ENCODE measurements around the gene PIK3CA. TPM values are rescaled to one million over a fixed set of nuclear protein-coding genes. Genes with fewer than 3 reads are reported as not detected.

PIK3CA gene
- total RNA-seq, 2 experiments from 2014 or later, result 14.1 to 20.8 TPM

DNA sequence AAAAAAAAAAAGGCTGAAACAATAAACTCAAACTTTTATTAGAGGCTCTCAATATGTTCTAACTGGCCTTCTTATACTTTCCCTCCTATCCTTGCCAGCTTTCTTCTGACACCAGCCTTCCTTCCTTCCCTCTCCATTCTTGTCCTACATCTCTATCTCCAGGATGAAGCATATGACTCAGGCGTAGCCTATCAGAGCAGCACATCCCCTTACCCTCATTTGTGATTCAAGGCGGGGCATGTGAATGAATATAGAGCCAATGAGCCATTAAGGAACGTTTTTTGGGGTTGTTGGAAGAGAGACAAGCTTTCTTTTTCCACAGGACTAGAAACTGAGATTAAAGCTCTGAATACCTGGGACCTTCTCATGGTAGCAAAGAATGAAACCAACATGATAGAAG lies 127.8 kb downstream of the PIK3CA start:
- CTCF ChIA-PET, result no interaction called here
- TF ChIP-seq CTCF (IDR thresholded peaks at IDR 0.05), result no peak

GRCh38 chr3:179276743-179277142 lies 128.6 kb downstream of the PIK3CA start:
- no peak for TF ChIP-seq CTCF (IDR thresholded peaks at IDR 0.05)
- Mint-ChIP-seq H3K4me1 (ENCODE audit: low read depth) (no peaks in the 10 kb centered on the region), H3K27me3 (peaks cover 13% of the 10 kb centered on the region), H3K9me3 (no peaks in the 10 kb centered on the region), H3K27ac (no peak overlapping the region), H3K36me3 (ENCODE audit: low read depth) (no peaks in the 10 kb centered on the region), H3K4me3 (no peak overlapping the region)
- ATAC-seq, result no peak
- intact Hi-C loops (cut with micrococcal nuclease), result no loop called here
- CTCF ChIA-PET, result no interaction called here
- POLR2A ChIA-PET, result no interaction called here
- no peak for DNase-seq

More for the DNA sequence above, 127.8 kb downstream of the PIK3CA start:
- intact Hi-C loops (cut with micrococcal nuclease), result no loop called here
- no peaks in the 10 kb centered on the region for H3K4me1 Mint-ChIP-seq (ENCODE audit: low read depth)
- no peak for DNase-seq
- no peaks in the 10 kb centered on the region for H3K9me3 Mint-ChIP-seq
- H3K36me3 Mint-ChIP-seq (ENCODE audit: low read depth), result no peaks in the 10 kb centered on the region
- H3K27ac Mint-ChIP-seq, result no peak overlapping the region
- ATAC-seq, result no peak
- no peak overlapping the region for H3K4me3 Mint-ChIP-seq
- H3K27me3 Mint-ChIP-seq, result peaks cover 13% of the 10 kb centered on the region
- POLR2A ChIA-PET, result interaction anchor here (1.0 kb wide), 1 partner anchor 49 kb away, joined by 3 read pairs; no protein-coding TSS in a partner anchor

- intact Hi-C loops (cut with micrococcal nuclease), result no loop called here
- CTCF ChIA-PET, result no interaction called here
Observed at GRCh38 chr3:179278151-179278550, 130.0 kb downstream of the PIK3CA start.

GRCh38 chr3:179278932-179279693 lies 131.0 kb downstream of the PIK3CA start:
- no peak overlapping the region for H3K27ac Mint-ChIP-seq
- H3K27me3 Mint-ChIP-seq, result peaks cover 12% of the 10 kb centered on the region
- H3K36me3 Mint-ChIP-seq (ENCODE audit: low read depth), result no peaks in the 10 kb centered on the region
- intact Hi-C loops (cut with micrococcal nuclease), result no loop called here
- no peak overlapping the region for H3K4me3 Mint-ChIP-seq
- TF ChIP-seq CTCF (IDR thresholded peaks at IDR 0.05), result no peak
- POLR2A ChIA-PET, result no interaction called here
- no peak for DNase-seq
- no peaks in the 10 kb centered on the region for H3K9me3 Mint-ChIP-seq
- CTCF ChIA-PET, result no interaction called here
- H3K4me1 Mint-ChIP-seq (ENCODE audit: low read depth), result no peaks in the 10 kb centered on the region
- no peak for ATAC-seq

More at GRCh38 chr3:179278151-179278550, 130.0 kb downstream of the PIK3CA start:
- H3K4me3 Mint-ChIP-seq, result no peak overlapping the region
- H3K4me1 Mint-ChIP-seq (ENCODE audit: low read depth), result no peaks in the 10 kb centered on the region
- no peaks in the 10 kb centered on the region for H3K9me3 Mint-ChIP-seq
- no peaks in the 10 kb centered on the region for H3K36me3 Mint-ChIP-seq (ENCODE audit: low read depth)
- DNase-seq, result no peak
- ATAC-seq, result no peak
- POLR2A ChIA-PET, result no interaction called here
- H3K27me3 Mint-ChIP-seq, result peaks cover 12% of the 10 kb centered on the region
- no peak for TF ChIP-seq CTCF (IDR thresholded peaks at IDR 0.05)
- H3K27ac Mint-ChIP-seq, result no peak overlapping the region

DNA sequence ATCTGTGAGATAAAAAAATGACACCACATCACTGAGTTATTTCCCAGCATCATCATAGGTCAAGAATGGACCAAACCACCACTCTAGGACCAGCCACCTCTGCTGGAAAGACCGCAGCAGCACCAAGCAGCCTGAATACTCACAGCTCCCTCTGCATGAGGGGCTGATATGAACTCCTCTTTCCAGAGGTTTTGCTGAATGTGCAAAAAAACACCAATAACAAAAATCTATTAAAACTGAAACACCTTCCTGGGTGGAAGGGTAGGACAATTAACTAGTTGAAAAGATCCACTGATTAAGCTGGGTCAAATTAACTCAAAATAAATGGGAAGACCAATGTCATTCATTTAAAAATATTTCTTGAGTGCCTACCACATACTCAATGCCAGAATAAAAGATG lies 131.7 kb downstream of the PIK3CA start:
- H3K4me3 Mint-ChIP-seq, result no peak overlapping the region

More for the DNA sequence above, 131.7 kb downstream of the PIK3CA start:
- H3K27ac Mint-ChIP-seq, result no peak overlapping the region
- no peaks in the 10 kb centered on the region for H3K4me1 Mint-ChIP-seq (ENCODE audit: low read depth)
- H3K27me3 Mint-ChIP-seq, result peaks cover 12% of the 10 kb centered on the region
- TF ChIP-seq CTCF (IDR thresholded peaks at IDR 0.05), result no peak
- no peaks in the 10 kb centered on the region for H3K9me3 Mint-ChIP-seq
- H3K36me3 Mint-ChIP-seq (ENCODE audit: low read depth), result no peaks in the 10 kb centered on the region
- ChIA-PET POLR2A (no interaction called here), CTCF (no interaction called here)
- ATAC-seq, result no peak
- DNase-seq, result no peak
- intact Hi-C loops (cut with micrococcal nuclease), result no loop called here

Measured in activated CD8-positive, alpha-beta T cell treated with anti-CD3 and anti-CD28 coated beads for 36 hours (primary cell).